Activated CD4-positive, alpha-beta T cell treated with anti-CD3 and anti-CD28 coated beads, Interleukin-2, Interleukin-4, amounts not matched to agents 100 ng/mL and 50 ng/mL, durations not matched to agents 16 hours and 8 hours (primary cell): ENCODE measurements around the gene GPX1.
A peak's percentile ranks its signal among the peaks of the same experiment; 100 is the strongest.
"Not testable (repeated sequence)": the region's sequence is repeated elsewhere in the genome, so short reads cannot be mapped to it uniquely, and the experiment has no call there.

ENCODE experiments used
- DNase-seq: peaks from one replicate; pipeline ENCODE4 v3.0.0-alpha.2; 2020; ENCODE audit warnings: low spot score

Gene GPX1

DNA sequence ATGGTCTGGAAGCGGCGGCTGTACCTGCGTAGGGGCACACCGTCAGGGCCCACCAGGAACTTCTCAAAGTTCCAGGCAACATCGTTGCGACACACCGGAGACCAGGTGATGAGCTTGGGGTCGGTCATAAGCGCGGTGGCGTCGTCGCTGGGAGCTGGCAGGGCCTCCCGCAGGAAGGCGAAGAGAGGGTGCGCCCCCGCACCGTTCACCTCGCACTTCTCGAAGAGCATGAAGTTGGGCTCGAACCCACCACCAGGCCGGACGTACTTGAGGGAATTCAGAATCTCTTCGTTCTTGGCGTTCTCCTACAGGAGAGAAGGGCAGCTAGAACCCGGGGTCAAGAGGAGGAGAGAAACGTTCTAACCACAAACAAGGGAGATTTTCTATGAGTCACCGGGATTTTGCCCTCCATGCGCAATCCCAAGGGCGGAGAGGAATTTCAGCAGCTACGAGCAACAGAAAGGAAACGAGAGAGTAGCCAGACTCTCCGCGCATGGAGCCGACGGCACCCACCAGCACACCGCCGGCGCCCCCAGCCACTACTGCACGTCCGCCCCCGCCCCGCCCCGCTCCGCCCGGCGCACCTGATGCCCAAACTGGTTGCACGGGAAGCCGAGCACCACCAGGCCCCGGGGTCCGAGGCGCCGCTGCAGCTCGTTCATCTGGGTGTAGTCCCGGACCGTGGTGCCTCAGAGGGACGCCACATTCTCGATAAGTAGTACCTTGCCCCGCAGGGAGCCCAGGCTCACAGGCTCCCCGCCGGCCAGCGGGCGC lies 523 bp downstream of the GPX1 start:
- DNase-seq: peak; percentile 32

DNA sequence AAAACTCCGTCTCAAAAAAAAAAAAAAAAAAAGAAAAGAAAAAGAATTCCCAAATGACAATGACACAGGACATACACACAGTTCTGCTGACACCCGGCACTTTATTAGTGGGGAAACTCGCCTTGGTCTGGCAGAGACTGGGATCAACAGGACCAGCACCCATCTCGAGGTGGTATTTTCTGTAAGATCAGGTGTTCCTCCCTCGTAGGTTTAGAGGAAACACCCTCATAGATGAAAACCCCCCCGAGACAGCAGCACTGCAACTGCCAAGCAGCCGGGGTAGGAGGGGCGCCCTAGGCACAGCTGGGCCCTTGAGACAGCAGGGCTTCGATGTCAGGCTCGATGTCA lies 1.1 kb downstream of the GPX1 start:
- DNase-seq: not testable (repeated sequence)

DNA sequence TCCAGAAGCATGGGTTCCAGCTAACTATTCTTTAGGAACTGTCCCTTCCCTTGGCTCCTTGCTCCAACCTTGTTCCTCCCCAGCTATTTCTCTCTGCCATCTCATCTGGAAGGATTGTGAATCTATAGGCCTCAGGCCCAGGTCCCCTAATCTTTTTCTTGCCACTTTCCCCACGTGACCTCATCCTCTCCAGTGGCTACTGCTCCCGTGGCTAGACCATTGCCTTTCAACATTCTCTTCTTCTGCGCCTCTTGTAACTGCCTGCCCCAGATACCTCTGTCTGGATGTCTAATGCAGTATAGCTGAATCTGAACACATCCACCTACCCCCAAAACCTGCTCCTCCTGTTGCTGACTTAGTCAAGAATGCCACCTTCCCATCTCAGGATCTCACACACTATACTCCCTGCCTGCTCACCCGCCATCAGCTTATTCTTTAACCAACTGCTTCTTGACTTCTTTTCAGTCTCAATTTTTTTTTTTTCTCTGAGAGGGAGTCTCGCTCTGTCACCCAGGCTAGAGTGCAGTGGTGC lies 5.2 kb downstream of the GPX1 start:
- no peak for DNase-seq

DNA sequence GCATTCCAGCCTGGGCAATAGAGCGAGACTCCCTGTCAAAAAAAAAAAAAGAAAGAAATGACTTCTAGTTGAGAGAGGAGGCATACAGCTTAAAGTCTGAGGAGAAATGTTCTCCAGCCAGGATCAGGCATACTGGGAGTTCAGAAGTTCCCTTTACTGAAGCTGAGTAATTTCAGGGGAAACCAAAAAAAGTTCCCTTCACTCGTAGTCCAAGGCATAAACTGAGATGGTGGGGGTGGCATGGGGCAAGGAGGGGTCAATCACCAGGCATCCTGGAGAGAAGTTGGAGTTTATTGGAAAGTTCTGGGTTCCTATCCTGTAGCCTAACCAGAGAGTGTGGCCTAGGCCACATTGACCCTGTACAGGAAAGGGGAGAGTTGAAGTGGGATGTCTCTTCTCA lies 5.9 kb downstream of the GPX1 start:
- no peak for DNase-seq

DNA sequence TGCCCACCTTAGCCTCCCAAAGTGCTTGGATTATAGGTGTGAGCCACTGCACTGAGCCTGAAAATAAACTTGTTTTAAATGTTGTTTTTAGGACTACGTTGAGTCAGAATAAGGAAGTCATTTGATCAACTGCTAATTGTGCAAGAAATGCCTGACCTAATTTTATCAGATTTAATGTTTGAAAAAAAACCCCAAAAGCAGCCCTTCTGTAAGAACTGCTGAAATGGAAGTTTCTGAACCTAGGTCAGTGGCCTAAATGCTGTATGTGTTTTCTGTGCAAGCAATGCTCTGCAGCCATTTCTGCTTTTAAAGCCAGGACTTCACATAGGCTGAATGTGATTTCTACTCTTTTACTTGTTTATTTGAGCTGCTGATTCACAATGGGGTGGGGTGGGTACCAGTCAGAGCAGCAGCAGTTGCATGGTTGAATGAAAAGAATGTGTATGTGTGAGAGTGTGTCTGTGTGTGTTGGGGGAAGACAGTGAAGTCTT lies 6.6 kb downstream of the GPX1 start:
- DNase-seq: no peak

DNA sequence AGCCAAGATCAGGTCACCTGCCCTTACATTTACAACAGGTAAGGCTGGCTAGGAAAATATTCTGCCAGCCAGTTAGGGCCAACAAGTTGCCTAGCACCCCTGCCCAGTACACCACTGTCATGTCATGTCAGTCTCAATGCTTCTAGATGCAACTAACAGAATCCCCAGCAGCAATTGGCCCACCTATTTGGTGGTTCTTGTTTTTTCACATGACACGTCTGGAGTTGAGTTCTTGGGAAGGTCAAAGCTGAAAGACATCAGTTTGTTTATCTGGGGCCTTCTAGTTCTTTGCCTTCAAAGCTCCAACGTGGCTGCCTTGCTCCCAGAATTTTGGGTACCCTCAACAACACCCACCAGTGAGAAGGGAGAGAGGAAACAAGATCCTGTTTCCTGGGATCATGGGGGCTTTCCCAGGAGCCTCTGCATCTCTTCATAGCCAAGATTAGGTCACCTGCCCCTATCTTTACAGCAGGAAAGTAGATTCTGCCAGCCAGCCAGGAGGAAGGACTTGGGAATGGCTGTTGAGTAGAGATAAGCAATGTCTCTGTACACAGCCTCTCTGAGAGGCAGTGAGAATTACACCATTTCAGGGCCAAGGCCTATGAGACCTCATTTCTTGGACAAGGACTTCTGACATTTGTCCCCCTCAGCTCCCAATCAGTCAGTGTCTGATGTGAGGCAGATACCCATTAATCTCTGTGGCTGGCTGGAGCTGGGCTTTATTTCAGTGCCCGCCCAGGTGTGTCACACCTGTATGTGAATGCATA lies 8.6 kb downstream of the GPX1 start:
- no peak for DNase-seq

DNA sequence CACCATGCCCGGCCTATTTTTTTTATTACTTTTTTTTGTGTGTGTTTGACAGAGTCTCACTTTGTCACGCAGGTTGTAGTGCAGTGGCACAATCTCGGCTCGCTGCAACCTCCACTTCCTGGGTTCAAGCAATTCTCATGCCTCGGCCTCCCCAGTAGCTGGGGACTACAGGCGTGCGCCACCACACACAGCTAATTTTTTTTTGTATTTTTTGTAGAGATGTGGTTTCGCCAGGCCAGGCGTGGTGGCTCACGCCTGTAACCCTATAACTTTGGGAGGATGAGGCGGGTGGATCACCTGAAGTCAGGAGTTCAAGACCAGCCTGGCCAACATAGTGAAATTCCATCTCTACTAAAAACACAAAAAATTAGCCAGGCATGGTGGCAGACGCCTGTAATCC lies 9.8 kb downstream of the GPX1 start:
- DNase-seq: not testable (repeated sequence)

DNA sequence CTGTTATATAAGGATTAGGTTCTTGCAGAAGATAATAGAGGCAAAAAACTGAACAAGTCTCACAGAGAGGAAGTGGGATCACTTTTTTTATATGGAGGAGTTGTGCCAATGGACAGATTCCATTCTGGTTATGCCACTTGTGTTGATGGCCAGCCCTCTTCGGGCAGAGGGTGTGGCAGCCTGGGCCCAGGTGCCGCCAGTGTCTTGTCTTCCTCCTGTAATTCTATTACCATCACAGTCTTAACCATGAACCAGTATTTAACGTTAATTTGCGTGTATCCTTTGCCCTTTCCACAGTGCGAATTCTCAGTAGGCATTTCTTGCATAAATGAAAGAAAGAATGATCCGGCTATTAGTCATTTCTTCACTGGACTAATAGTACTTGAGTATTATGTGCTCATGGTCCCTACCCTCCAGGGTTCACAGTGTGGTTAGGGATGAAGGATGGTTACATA lies 11.3 kb downstream of the GPX1 start:
- no peak for DNase-seq

DNA sequence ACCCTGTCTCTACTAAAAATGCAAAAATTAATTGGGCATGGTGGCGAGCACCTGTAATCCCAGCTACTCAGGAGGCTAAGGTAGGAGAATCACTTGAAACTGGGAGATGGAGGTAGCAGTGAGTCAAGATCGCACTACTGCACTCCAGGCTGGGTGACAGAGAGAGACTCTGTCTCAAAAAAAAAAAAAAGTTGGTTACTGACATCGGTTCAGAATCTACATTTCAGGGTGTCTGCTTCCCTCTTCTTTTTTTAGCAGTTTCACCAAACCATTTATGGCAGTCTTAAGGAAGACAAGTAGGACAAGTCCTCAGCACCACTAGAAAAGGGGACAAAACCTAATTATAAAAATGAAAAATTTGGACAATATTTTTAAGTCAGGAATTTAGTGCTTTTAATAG lies 15.0 kb downstream of the GPX1 start:
- DNase-seq: no peak

DNA sequence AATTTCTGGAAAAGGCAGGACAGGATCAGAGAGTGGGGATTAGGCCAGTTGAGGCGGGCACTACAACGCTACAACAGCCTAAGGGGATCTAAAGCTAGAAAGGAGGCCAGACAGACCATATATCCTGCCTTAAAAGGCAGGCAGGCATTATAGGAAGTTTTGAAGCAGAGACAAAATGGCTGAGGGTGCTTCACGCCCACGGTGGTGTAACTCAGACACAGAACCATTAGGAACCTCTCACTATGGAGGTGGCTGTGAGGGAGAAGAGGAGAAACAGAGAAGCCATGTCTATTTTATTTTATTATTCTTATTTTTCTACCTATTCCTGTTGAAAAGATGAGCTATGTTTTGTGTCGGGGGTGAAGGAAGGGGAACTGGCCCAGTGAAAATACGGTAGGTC lies 16.2 kb downstream of the GPX1 start:
- DNase-seq: no peak

DNA sequence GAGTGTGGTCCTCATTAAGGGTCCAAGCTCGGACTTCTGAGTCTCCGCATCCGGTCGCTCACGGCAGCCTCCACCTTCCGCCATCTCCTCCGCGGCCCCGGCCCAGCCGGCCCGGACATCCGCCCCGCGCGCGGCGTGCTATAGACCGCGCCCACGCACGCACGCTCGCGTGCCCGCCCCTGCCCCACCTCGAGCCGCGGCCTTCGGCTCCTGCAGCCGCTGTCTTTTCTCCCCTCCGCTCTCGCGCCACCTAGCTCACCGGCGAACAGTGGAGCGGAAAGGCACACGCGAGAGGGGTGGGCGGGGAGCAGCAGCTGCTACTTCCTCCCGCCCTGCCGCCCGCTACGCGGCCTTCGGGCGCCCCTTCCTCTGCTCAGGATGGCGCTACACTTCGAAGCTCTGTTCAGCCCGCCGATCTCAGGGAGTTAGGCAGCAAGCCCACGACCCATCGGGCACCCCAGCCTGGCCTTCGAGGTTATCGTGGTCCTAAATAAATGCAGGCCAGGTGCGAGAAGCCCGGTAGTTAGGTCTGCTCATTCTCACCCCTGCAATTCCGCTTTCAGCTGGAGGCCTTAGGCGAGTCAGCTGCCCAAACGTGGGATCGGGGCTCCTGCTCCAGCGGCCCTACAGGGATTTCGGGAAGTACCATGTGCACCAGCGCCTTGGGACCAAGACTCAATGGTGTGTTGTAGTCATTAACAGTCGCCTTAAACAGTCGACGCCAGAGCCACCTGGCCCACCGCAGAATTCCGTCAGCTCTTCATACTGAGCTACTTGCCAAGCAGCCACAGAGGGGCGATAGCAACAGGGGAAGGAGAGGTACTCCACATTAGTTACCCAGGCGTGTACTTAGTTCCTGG lies 18.0 kb downstream of the GPX1 start, which contains the start of gene USP4:
TSS of gene USP4 (minus strand) at position 113 of the 860 bp plus-strand sequence. CDS start at position 84, 29 bp downstream.
- DNase-seq: peak; percentile 96

DNA sequence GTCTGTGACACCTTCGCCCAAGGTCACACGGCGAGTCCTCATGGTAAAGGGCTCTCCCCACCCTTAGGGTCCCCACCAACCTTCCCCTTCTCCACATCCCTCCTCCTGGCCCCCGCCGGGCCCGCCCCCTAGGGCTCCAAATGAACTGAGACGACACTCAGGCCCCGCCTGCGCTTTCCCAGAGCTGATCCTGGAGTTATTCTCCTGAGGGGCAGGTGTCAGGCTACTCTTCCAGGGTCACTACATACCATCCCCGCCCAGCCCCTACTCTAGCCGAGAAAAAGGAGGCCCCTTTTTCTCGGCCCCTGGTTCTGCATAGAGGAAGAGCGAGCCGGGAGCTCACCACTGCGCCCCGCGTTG lies 18.6 kb downstream of the GPX1 start:
- DNase-seq: no peak

DNA sequence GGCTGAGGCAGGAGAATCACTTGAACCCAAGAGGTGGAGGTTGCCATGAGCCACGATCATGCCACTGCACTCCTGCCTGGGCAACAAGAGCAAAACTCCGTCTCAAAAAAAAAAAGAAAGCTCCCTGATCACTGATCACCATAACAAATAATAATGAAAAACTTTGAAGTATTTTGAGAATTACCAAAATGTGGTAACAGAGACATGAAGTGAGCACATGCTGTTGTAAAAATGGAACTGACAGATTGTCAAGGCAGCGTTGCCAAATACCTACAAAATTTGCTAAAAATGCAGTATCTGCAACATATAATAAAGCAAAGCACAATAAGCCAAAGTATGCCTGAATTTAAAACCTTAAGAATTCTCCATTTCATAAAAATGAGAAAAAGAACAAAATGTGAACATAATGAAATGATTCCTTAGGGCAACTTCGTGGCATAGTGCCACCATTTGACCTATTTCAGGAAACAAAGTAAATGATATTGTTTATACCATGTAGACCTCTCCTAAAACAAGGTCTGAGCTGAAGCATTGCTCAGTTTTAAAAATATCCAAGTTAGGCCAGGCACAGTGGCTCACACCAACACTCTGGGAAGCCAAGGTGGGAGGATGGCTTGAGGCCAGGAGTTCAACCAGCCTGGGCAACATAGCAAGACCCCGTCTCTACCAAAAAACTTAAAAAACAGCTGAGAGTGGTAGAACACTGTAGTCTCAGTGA lies 24.1 kb downstream of the GPX1 start:
- no peak for DNase-seq

DNA sequence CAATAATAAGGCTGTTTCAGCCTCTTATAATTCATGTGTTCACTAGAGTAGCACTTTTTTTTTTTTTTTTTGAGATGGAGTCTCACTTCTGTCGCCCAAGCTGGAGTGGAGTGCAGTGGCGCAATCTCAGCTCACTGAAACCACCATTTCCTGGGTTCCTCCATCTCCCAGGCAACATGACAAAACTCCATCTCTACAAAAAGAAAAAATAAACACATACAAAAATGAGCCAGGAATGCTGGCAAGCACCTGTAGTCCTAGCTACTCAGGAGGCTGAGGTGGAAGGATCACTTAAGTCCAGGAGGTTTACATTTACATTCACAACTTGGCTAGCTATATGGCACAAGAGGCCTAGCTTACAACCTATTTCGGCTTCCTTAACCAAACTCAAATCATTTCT lies 25.1 kb downstream of the GPX1 start:
- peak; percentile 36 for DNase-seq

DNA sequence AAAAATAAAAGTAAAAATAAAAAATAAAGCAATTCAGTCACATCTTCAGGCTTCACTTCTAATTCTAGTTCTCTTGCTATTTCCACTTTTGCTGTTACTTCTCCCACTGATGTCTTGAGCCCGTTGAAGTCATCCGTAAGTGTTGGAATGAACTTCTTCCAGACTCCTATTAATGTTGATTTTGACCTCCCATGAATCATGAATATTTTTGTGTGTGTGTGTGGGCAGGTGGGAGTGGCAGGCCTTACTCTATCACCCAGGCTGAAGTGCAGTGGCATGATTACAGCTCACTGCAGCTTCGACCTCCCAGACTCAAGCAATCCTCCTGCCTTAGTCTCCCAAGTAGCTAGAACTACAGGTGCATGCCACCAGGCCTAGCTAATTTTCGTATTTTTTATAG lies 29.0 kb downstream of the GPX1 start:
- no peak for DNase-seq

DNA sequence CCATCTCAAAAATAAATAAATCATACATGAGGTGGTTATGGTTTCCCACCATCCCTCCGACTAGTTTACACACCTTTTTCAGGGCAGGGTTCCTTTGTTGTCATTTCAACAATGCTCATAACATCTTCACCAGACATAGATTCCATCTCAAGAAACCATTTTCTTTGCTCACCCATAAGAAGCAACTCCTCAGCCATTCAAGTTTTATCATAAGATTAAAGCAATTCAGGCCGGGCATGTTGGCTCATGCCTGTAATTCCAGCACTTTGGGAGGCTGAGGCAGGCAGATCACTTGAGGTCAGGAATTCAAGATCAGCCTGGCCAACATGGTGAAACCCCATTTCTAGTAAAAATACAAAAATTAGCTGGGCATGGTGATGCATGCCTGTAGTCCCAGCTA lies 29.8 kb downstream of the GPX1 start:
- DNase-seq: not testable (repeated sequence)

DNA sequence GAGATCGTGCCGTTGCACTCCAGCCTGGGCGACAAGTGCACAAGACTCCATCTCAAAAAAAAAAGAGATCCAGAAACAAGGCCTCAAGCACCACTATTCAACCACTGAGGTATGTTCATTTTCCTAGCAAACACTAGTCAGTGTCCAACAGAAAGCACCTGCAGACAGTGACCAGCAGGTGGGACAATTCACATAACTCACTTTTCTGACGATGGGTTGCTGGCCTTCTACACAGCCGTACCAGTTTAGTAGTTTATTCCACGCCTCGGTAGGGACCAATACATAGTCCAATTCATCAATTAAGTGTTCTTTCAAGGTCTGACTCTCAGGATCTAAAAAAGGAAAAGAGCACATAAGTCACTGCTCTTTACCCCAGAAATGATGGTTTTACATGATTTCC lies 30.7 kb downstream of the GPX1 start:
- DNase-seq: no peak

DNA sequence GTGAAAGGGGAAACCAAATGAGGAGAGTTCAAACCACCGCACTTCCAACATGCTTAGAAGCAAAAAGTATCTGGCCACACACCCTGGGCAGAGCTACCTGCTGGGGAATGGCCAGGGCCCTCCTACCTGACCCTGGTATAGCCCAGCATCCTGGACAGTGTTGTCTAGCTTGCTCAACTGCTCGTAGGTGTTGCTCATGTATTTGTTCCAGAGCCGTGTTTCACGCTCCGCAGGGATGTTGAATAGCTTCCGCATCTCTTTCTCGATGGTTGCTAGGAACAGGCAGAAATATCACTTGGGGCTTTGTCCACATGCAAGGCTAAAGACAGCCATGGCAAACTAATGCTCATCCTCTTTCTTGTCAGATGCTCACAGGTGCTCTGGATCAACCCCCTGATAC lies 33.4 kb downstream of the GPX1 start:
- DNase-seq: no peak

DNA sequence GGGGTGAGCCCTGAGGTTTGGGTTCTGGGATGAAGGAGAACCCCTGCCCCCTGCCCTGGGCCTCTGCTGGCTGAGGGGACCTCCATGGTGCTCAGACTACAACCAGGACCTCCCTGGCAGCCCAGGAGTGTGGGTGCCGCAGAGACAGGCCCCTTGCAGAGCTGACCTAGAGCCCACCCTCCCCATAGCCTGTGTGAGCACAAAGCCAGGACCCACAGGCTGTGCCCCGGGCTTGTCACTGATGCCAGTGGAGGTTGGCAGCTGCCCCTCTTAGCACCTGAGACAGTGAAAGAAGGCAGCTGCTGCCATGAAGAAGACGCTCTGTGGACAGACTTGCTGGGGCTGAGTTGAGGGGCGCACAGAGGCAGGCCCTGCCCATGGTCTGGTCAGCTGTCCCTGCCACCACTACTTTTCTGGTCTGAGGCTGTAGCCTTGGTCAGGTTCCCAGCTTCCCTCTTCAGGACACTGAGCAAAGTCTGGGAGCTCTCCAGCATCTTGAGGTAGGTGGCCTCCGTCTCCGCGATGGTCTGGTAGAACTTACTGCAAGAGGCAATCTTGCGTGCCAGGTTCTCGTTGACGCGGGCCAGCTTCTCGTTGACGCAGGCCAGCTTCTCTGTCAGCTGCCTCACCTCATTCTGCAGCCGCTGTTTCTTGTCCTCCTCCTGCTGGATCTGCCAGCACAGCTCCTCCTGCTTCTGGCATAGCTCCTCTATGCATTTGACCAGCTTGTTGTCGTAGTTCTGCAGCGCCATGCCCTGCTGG lies 41.3 kb downstream of the GPX1 start:
- no peak for DNase-seq

DNA sequence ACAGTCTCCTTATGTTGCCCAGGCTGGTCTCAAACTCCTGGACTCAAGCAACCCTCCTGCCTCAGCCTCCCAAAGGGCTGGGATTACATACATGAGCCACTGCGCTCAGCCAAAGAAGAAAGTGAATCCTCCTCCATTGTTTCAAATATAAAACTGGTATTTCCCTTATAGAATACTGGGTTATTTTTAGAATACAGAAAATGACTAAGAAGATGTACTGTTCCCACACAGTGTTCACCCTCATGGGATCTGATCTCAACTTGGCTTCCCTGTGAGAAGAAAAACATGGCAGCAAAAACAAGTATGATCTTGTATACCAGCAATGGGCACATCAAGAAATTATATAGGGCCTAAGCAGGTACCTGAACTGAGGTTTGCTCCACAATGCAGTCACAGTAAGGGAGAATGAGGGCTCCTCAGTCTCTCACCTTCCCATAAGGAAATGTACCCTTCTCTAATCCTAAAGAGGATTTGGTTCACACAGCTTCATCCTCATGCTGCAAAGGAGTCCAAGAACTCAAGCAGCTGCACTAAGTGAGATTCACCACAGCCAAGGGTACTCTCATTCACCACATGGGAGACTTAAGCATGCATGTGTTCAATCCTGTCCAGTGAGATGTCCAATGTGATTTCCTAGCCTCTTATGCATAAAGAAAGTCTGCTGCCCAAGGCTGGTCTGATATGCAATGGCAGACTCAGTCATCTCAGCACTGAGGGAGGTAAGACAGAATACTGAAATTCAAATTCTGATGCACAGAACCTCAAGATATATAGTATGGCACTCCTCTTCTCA lies 44.1 kb downstream of the GPX1 start:
- DNase-seq: no peak
